ENCODE results near the gene PHF12.
A peak's percentile ranks its signal among the peaks of the same experiment; 100 is the strongest.
"Not testable (repeated sequence)": the region's sequence is repeated elsewhere in the genome, so short reads cannot be mapped to it uniquely, and the experiment has no call there.

The PHF12 gene

DNA sequence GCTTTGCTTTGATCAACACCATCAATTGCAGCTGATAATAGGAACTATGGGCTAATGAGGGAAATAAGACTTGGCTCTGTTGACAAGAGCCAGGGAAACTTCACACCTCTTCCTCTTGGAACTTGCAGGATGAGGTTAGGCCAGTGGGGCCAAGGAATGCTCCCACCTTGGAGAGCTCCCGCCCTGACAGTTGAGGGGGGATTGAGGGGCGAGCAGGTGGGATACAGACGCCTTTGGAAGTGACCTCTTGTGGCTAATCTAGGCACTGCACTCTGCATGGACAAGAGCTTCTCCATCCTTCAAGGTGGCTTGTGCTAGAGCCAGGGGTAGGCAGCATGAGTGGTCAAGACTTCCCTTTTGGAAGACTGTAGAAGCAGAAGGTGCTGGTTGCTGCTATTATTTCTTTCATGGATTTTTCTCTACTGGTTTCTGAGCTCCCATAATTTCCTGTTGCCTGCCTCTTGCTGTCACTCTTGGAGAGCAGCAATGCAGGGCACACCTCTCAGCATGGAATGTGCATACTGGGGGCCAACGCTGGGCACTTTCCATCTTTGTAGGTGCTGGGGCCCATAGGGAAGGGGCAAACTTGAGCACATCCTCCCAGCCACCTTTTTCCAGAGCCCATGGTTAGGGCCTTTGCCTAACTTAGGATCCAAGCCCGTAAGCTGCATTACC is 2.3 kb upstream of the PHF12 start:
- peak; percentile 5 for DNase-seq (ENCODE audit: low read depth)

GRCh38 chr17:28951991-28952975 is 965 bp upstream of the PHF12 start:
- DNase-seq (ENCODE audit: low read depth) = peak; percentile 88

- no peak for DNase-seq (ENCODE audit: low read depth)
These were observed 428 bp downstream of the PHF12 start for GRCh38 chr17:28950752-28951427.

DNA sequence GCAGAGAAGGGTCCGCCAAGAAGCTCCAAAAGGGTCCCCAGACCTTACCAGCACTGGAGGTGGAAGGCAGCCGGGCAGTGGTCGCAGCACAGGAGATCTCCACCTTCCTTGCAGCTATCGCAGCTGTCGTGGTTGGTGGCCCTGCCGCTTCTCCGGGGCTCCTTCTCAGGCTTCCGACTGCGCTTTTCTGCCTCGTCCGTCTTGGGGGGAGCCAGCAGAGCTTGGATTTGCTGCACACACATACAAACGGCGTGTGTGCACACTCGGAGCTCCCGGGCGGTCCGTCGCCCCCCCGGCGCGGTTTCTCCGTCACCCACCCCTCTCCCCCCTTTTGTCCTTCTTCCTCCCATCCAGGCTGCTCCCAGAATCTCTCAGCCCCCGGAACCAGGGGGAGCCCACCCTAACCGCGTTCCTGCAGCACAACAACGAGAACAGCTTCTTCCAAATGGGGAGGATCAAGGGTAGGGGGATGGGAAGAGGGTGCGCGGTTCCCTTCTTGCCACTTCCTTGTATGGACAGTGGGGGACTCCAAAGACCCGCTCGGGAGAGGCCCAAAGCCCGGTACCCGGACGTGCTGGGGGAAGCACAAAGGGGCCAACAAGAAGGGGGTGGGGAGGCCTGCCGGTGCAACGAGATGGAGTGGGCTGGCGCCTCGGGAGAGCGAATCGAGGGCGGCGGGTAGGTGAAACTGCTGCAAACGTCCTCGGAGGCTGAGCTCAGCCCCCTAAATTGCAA is 1.1 kb downstream of the PHF12 start:
- peak; percentile 19 for DNase-seq (ENCODE audit: low read depth)

- DNase-seq (ENCODE audit: low read depth) = peak; percentile 12
These were observed 1.9 kb downstream of the PHF12 start for GRCh38 chr17:28949185-28950016.

DNA sequence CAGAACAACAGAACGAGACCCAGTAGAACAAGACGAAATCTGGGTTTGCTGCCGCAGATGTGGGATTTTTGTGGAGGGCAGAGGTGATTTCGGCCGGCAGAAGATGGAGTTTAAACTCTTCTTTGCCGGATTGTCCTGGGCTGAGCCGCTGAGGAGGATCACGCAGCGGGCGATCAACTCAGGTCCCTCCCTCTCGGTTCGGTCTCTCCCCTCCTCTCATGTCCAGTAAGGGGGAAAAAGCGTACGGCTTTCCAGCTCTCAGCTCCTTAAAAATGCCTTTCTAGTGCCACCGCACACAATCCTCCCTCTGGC is 2.5 kb downstream of the PHF12 start:
- DNase-seq (ENCODE audit: low read depth) = peak; percentile 5

GRCh38 chr17:28948342-28948741 is 3.0 kb downstream of the PHF12 start:
- no peak for DNase-seq (ENCODE audit: low read depth)

DNA sequence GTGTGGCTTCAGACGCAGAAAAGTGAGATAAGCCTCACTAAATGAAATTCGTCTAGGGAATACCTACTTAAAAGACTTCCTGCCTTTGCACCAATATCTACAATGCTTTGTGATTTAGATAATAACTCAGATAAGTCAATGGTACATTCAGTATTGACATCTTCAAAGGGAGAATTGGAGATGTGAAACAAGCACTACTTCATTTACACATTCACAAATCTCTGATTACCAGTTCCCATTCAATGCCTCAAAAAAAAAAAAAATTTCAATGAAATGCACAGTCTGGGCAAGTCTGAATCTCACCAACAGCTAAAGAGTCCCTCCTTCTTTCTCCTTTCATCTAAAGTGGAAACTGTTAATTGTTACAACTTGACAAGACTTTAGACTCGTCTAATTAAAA is 3.7 kb downstream of the PHF12 start:
- no peak for DNase-seq (ENCODE audit: low read depth)

DNA sequence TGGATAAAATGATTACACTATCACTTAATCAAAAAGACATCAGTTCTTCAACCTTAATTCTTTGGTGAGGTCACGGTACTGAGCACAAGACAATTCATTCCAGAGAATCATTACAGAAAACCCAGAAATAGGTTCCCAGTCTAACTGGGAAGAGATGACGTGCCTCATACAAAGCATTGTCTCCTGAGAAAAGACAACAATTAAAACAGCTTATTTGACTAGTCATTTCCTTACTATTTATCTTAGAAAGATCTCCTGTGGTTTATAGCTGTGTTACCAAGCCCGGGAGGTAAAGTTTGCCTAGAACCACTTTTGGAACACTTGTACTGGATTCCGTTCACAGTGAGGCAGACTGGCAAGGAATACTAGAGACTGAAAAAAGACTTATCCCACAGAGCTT is 5.1 kb downstream of the PHF12 start:
- no peak for DNase-seq (ENCODE audit: low read depth)

GRCh38 chr17:28944862-28945741 is 6.2 kb downstream of the PHF12 start:
- no peak for DNase-seq (ENCODE audit: low read depth)

DNA sequence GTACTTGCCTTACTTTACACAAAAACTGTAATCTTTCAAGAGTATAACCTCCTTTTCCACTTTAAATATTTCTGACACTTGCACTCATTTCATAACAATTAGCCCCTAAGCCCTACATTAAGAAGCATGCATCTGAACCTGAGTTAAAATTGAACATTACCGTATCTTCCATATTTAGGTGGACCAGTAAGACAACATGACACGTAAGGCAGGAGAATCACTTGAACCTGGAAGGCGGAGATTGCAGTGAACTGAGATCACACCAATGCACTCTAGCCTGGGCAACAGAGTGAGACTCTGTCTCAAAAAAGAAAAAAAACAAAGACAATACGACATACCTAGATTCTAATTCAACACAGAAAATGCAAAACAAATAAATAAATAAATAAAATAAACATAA is 7.0 kb downstream of the PHF12 start:
- no peak for DNase-seq (ENCODE audit: low read depth)

- DNase-seq (ENCODE audit: low read depth) = no peak
These were observed 8.4 kb downstream of the PHF12 start for GRCh38 chr17:28942925-28943324.

DNA sequence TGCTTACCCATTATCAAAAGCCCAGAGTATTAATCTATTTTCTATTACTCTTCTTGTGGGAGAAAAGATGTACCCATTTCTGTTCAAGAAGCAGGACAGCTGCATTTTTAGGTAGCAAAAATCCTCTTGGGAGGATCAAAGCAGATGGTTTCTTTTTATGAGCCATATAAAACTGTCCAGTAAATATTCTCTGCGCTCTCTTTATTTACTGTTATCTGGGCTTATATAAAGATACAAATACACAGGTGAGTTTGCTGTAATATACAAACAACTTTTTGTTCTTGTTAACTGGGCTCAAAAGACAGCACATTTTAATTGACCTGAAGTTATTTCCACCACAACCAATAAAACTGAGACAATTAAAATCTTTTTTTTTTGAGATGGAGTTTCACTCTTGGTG is 10.1 kb downstream of the PHF12 start:
- no peak for DNase-seq (ENCODE audit: low read depth)

DNA sequence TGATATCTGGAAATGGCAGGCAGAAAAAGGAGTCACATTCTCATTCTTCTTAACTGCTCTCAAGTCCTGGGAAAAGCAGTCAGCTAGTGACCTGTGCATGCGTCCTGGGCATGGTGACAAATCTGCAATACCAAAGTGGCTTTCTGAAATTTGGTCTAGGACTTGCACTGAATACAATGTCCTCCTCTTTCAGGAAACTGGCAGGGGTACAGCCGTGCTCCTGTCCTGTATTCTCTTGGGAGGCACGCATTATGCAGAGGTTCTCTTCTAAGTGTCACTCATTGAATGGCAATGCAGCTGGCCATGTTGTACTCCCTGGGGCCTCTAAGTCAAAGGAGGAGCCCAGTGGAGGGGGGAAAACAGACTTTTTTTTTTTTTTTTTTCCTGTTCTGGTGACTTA is 10.6 kb downstream of the PHF12 start:
- no peak for DNase-seq (ENCODE audit: low read depth)

DNA sequence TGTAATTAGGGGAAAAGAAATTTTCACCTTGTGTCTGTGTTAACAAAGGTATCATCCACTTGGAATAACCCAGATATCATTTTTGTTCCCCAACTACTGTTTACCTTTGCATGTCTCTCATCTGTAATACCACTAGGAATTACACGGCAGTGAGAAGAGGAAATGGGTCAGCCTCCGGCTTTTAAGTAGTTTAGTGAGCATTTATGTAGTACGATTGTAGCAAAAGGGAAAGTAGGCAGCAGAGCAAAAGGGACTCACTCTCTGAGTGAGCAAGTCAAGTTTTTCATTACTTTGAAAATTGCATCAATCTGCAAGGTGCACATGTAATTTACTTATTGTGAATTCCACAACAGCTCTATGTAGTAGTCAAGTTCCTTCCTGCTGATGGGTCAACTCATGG is 11.2 kb downstream of the PHF12 start:
- no peak for DNase-seq (ENCODE audit: low read depth)

GRCh38 chr17:28938552-28938951 is 12.8 kb downstream of the PHF12 start:
- no peak for DNase-seq (ENCODE audit: low read depth)

GRCh38 chr17:28937044-28937729 is 14.1 kb downstream of the PHF12 start:
- no peak for DNase-seq (ENCODE audit: low read depth)

GRCh38 chr17:28935744-28936460 is 15.4 kb downstream of the PHF12 start:
- DNase-seq (ENCODE audit: low read depth) = no peak

- DNase-seq (ENCODE audit: low read depth) = not testable (repeated sequence)
These were observed 16.8 kb downstream of the PHF12 start for GRCh38 chr17:28934508-28934907.
